Upper lobe of left lung (tissue), 6 donors: ENCODE results near the gene FRAS1. TPM values are rescaled to one million over a fixed set of nuclear protein-coding genes. Genes with fewer than 3 reads are reported as not detected.

Experiments
- ATAC-seq, 2 donors: fragments of 200-7000 bp; cut with Tn5 transposase; one replicate each; pipeline ENCODE4 v1.9.1; 2022; ENCODE audit warnings: mild to moderate bottlenecking in 2 of 2, moderate library complexity in 2 of 2; ENCODE audit not compliant: low FRiP score in 2 of 2
- DNase-seq, 2 donors: peaks; one replicate each; pipeline ENCODE4 v3.0.0-alpha.2; 2019 to 2020
- H3K27ac ChIP-seq, 4 donors: fragments of 200-600 bp; sonication (generic); one replicate each; pipeline ENCODE4 v1.5.1; 2016 to 2019
- H3K27me3 ChIP-seq, 4 donors: fragments of 200-600 bp; sonication (generic); one replicate each; pipeline ENCODE4 v1.5.1; 2017 to 2019
- H3K36me3 ChIP-seq, 4 donors: fragments of 200-600 bp; sonication (generic); one replicate each; pipeline ENCODE4 v1.5.1; 2016 to 2019
- H3K4me1 ChIP-seq, 4 donors: fragments of 200-600 bp; sonication (generic); one replicate each; pipeline ENCODE4 v1.5.1; 2018 to 2019
- H3K4me3 ChIP-seq, 4 donors: fragments of 200-600 bp; sonication (generic); one replicate each; pipeline ENCODE4 v1.5.1; 2017 to 2019; ENCODE audit warnings: mild to moderate bottlenecking in 2 of 4, moderate library complexity in 1 of 4
- H3K9me3 ChIP-seq, 4 donors: fragments of 200-600 bp; sonication (generic); one replicate each; pipeline ENCODE4 v1.5.1; 2018 to 2019
- CTCF ChIP-seq, 6 experiments: fragments of 450-650 bp in 4 of 6; fragments of 200-600 bp in 2 of 6; sonication (generic) in 2 of 6; IDR thresholded peaks; one replicate each; pipeline ENCODE4 v1.5.1; 2016 to 2019; ENCODE audit warnings: antibody characterized with exemption in 6 of 6
- EP300 ChIP-seq, 4 donors: sonication (generic); formaldehyde crosslinking; IDR thresholded peaks; one replicate each; pipeline ENCODE4 v1.5.1; 2017; ENCODE audit warnings: antibody characterized with exemption in 4 of 4, control low read depth in 2 of 4
- POLR2A ChIP-seq, 4 donors: fragments of 450-650 bp; IDR thresholded peaks; one replicate each; pipeline ENCODE4 v1.5.1; 2016 to 2017; ENCODE audit warnings: antibody characterized with exemption in 4 of 4, mild to moderate bottlenecking in 2 of 4
- POLR2AphosphoS5 ChIP-seq, 2 donors: sonication (generic); formaldehyde crosslinking; IDR thresholded peaks; one replicate each; pipeline ENCODE4 v1.5.1; 2017; ENCODE audit warnings: antibody characterized with exemption in 2 of 2
- WGBS, 2 donors: methylation state at CpG; one replicate each; pipeline ENCODE4 v1.1.5; 2017 to 2018; 5-methylcytosine and 5-hydroxymethylcytosine counted together
- total RNA-seq, 6 donors: library from RNA; depleted of rRNA in 4 of 6; stranded (reverse); fragments of >200 nt in 4 of 6; gene quantifications; one replicate each; pipeline versions ENCODE4 v1.1.0 to v1.2.1, GENCODE V29; 2016 to 2021
- donor health status: DM: no; HTN: no; CAD: no; lungs with moderate emphysema.
- donor health status: DM: no; HTN: yes; CAD: no; lungs with severe emphysema.

Gene FRAS1
- total RNA-seq, 6 donors from 2014 or later: 3.9 to 11.2 (median 6.7) TPM

- 63 to 80% methylated on average over 3 of the region's 3 CpGs for WGBS, 2 donors
These were observed 105.2 kb downstream of the FRAS1 start for GRCh38 chr4:78162342-78162741.

GRCh38 chr4:78162821-78163220, 105.7 kb downstream of the FRAS1 start:
- Histone ChIP-seq H3K27me3 (no peaks in the 10 kb centered on the region), H3K27ac (no peak overlapping the region), H3K4me1 (no peaks in the 10 kb centered on the region), H3K36me3 (no peaks in the 10 kb centered on the region), H3K4me3 (no peak overlapping the region), H3K9me3 (no peaks in the 10 kb centered on the region)
- no peak for DNase-seq
- WGBS, 2 donors: 74 to 82% methylated on average over 3 of the region's 3 CpGs
- ATAC-seq: no peak
- TF ChIP-seq POLR2AphosphoS5 (IDR thresholded peaks at IDR 0.05) (no peak), POLR2A (IDR thresholded peaks at IDR 0.05) (no peak), EP300 (IDR thresholded peaks at IDR 0.05) (no peak), CTCF (IDR thresholded peaks at IDR 0.05) (no peak)

More at GRCh38 chr4:78162342-78162741, 105.2 kb downstream of the FRAS1 start:
- Histone ChIP-seq H3K4me1 (no peaks in the 10 kb centered on the region), H3K9me3 (no peaks in the 10 kb centered on the region), H3K27me3 (no peaks in the 10 kb centered on the region), H3K4me3 (no peak overlapping the region), H3K27ac (no peak overlapping the region), H3K36me3 (no peaks in the 10 kb centered on the region)
- TF ChIP-seq POLR2A (IDR thresholded peaks at IDR 0.05): no peak
- TF ChIP-seq CTCF (IDR thresholded peaks at IDR 0.05): no peak
- no peak for TF ChIP-seq POLR2AphosphoS5 (IDR thresholded peaks at IDR 0.05)
- DNase-seq (no peak), ATAC-seq (no peak)

- Histone ChIP-seq H3K27me3 (no peaks in the 10 kb centered on the region), H3K27ac (no peak overlapping the region), H3K36me3 (no peaks in the 10 kb centered on the region), H3K9me3 (no peaks in the 10 kb centered on the region), H3K4me3 (no peak overlapping the region), H3K4me1 (no peaks in the 10 kb centered on the region)
- ATAC-seq: no peak
- TF ChIP-seq CTCF (IDR thresholded peaks at IDR 0.05): no peak
- no peak for TF ChIP-seq EP300 (IDR thresholded peaks at IDR 0.05)
- TF ChIP-seq POLR2AphosphoS5 (IDR thresholded peaks at IDR 0.05): no peak
- no peak for TF ChIP-seq POLR2A (IDR thresholded peaks at IDR 0.05)
- no peak for DNase-seq
- 91 to 96% methylated on average over 2 of the region's 2 CpGs for WGBS, 2 donors
These were observed 108.6 kb downstream of the FRAS1 start for GRCh38 chr4:78165758-78166157.

- H3K36me3 ChIP-seq: no peaks in the 10 kb centered on the region
- no peaks in the 10 kb centered on the region for H3K27me3 ChIP-seq
- DNase-seq: no peak
- H3K4me3 ChIP-seq: no peak overlapping the region
- H3K9me3 ChIP-seq: no peaks in the 10 kb centered on the region
- no peak overlapping the region for H3K27ac ChIP-seq
- TF ChIP-seq POLR2AphosphoS5 (IDR thresholded peaks at IDR 0.05) (no peak), EP300 (IDR thresholded peaks at IDR 0.05) (no peak), CTCF (IDR thresholded peaks at IDR 0.05) (no peak), POLR2A (IDR thresholded peaks at IDR 0.05) (no peak)
- no peak for ATAC-seq
- H3K4me1 ChIP-seq: no peaks in the 10 kb centered on the region
These were observed 109.5 kb downstream of the FRAS1 start for GRCh38 chr4:78166622-78167021.

- TF ChIP-seq CTCF (IDR thresholded peaks at IDR 0.05) (no peak), EP300 (IDR thresholded peaks at IDR 0.05) (no peak), POLR2A (IDR thresholded peaks at IDR 0.05) (no peak), POLR2AphosphoS5 (IDR thresholded peaks at IDR 0.05) (no peak)
- no peaks in the 10 kb centered on the region for H3K9me3 ChIP-seq
- WGBS, 2 donors: 85 to 93% methylated on average over 1 of the region's 1 CpG
- H3K4me1 ChIP-seq: no peaks in the 10 kb centered on the region
- H3K4me3 ChIP-seq: no peak overlapping the region
- no peaks in the 10 kb centered on the region for H3K36me3 ChIP-seq
- no peak for DNase-seq
- no peaks in the 10 kb centered on the region for H3K27me3 ChIP-seq
- no peak for ATAC-seq
- no peak overlapping the region for H3K27ac ChIP-seq
These were observed 110.4 kb downstream of the FRAS1 start for GRCh38 chr4:78167510-78167909.
